ENCODE data around the gene HES7.

- TF ChIP-seq CTCF (IDR thresholded peaks at IDR 0.05) (no peak), EP300 (IDR thresholded peaks at IDR 0.05) (no peak), POLR2A (IDR thresholded peaks at IDR 0.05) (no peak)
Observed at GRCh38 chr17:8162997-8163977, 39.4 kb upstream of the HES7 start.
